ENCODE data around the gene AGAP3. TPM values are rescaled to one million over a fixed set of nuclear protein-coding genes. Genes with fewer than 3 reads are reported as not detected.
A peak's percentile ranks its signal among the peaks of the same experiment; 100 is the strongest.

Gene AGAP3
- total RNA-seq, 1 experiment from 2014 or later, result 103 TPM

DNA sequence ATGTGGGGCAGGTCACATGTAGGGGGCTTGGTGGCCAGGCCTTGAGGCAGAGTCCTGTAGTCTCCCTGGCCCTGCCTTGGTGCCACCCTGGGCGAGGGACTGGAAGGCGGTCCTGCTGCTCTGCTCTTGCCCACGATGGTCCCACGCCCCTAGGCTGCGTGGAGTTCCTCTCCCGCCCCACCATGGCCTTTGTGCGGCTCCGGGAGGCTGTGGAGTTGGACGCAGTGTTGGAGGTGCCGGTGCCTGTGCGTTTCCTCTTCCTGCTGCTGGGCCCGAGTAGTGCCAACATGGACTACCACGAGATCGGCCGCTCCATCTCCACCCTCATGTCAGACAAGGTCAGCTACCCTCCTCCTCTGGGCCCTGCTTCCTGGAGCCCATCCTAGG, 15.7 kb upstream of the AGAP3 start:
- ATAC-seq, result no peak
- H3K9me3 ChIP-seq (ENCODE audit: control insufficient read depth, insufficient read depth, low read depth, low read length), result no peaks in the 10 kb centered on the region
- in situ Hi-C loops (cut with HindIII; ENCODE audit: low pct_unique_long_range_greater_than_20kb, low sequenced_read_pairs), result no loop called here
- H3K4me1 ChIP-seq (ENCODE audit: control insufficient read depth, insufficient read depth, low read length), result peaks cover 4% of the 10 kb centered on the region
- TF ChIP-seq TCF7L2 (IDR thresholded peaks at IDR 0.05; ENCODE audit: low read depth, low read length) (no peak), POLR2AphosphoS5 (IDR thresholded peaks at IDR 0.05; ENCODE audit: low read depth, low read length) (no peak), SIN3A (IDR thresholded peaks at IDR 0.05; ENCODE audit: borderline replicate concordance, insufficient read depth, low read depth, low read length) (no peak)
- TF ChIP-seq, protein P1, sequence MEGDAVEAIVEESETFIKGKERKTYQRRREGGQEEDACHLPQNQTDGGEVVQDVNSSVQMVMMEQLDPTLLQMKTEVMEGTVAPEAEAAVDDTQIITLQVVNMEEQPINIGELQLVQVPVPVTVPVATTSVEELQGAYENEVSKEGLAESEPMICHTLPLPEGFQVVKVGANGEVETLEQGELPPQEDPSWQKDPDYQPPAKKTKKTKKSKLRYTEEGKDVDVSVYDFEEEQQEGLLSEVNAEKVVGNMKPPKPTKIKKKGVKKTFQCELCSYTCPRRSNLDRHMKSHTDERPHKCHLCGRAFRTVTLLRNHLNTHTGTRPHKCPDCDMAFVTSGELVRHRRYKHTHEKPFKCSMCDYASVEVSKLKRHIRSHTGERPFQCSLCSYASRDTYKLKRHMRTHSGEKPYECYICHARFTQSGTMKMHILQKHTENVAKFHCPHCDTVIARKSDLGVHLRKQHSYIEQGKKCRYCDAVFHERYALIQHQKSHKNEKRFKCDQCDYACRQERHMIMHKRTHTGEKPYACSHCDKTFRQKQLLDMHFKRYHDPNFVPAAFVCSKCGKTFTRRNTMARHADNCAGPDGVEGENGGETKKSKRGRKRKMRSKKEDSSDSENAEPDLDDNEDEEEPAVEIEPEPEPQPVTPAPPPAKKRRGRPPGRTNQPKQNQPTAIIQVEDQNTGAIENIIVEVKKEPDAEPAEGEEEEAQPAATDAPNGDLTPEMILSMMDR (IDR thresholded peaks at IDR 0.05), result no peak
- TF ChIP-seq, protein P2, sequence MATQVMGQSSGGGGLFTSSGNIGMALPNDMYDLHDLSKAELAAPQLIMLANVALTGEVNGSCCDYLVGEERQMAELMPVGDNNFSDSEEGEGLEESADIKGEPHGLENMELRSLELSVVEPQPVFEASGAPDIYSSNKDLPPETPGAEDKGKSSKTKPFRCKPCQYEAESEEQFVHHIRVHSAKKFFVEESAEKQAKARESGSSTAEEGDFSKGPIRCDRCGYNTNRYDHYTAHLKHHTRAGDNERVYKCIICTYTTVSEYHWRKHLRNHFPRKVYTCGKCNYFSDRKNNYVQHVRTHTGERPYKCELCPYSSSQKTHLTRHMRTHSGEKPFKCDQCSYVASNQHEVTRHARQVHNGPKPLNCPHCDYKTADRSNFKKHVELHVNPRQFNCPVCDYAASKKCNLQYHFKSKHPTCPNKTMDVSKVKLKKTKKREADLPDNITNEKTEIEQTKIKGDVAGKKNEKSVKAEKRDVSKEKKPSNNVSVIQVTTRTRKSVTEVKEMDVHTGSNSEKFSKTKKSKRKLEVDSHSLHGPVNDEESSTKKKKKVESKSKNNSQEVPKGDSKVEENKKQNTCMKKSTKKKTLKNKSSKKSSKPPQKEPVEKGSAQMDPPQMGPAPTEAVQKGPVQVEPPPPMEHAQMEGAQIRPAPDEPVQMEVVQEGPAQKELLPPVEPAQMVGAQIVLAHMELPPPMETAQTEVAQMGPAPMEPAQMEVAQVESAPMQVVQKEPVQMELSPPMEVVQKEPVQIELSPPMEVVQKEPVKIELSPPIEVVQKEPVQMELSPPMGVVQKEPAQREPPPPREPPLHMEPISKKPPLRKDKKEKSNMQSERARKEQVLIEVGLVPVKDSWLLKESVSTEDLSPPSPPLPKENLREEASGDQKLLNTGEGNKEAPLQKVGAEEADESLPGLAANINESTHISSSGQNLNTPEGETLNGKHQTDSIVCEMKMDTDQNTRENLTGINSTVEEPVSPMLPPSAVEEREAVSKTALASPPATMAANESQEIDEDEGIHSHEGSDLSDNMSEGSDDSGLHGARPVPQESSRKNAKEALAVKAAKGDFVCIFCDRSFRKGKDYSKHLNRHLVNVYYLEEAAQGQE (IDR thresholded peaks at IDR 0.05; ENCODE audit: insufficient read depth in 1 of 2, low read depth in 2 of 2, low read length in 1 of 2), result no peak
- ChIA-PET CTCF (no interaction called here), POLR2A (no interaction called here)
- no peak overlapping the region for H3K27ac ChIP-seq (ENCODE audit: low read length)
- no peak overlapping the region for H3K4me3 ChIP-seq (ENCODE audit: low read depth in 2 of 2, low read length in 2 of 2)
- no peak for DNase-seq (ENCODE audit: low read depth, low spot score)
- BruUV-seq (replicated peaks), result TSS peak; percentile 16
- intact Hi-C loops (cut with micrococcal nuclease; ENCODE audit: unreplicated experiment), result no loop called here
- no peaks in the 10 kb centered on the region for H3K27me3 ChIP-seq (ENCODE audit: control insufficient read depth, insufficient read depth, low read length)
- H3K36me3 ChIP-seq (ENCODE audit: control insufficient read depth, insufficient read depth, low read length), result peaks cover 17% of the 10 kb centered on the region

DNA sequence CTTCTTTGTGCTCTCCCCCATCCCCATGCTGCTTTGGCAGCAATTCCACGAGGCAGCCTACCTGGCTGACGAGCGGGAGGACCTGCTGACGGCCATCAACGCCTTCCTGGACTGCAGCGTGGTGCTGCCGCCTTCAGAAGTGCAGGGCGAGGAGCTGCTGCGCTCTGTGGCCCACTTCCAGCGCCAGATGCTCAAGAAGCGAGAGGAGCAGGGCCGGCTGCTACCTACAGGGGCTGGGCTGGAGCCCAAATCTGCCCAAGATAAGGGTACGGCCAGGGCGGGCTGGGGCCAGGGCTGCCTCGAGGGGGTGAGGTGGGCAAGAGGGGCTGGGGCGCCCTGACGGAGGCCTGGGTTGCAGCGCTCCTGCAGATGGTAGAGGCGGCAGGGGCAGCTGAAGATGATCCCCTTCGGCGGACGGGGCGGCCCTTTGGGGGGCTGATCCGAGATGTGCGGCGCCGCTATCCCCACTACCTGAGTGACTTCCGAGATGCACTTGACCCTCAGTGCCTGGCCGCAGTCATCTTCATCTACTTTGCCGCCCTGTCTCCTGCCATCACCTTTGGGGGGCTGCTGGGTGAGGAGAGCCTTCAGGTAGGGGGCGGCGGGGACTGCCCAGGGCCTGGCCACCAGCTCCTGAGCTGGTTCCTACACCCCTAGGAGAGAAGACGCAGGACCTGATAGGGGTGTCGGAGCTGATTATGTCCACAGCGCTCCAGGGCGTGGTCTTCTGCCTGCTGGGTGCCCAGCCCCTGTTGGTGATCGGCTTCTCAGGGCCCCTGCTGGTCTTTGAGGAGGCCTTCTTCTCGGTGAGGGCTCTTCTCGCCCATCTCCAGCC, 15.0 kb upstream of the AGAP3 start:
- Histone ChIP-seq H3K27ac (ENCODE audit: low read length) (no peak overlapping the region), H3K36me3 (ENCODE audit: control insufficient read depth, insufficient read depth, low read length) (peaks cover 12% of the 10 kb centered on the region), H3K4me1 (ENCODE audit: control insufficient read depth, insufficient read depth, low read length) (peaks cover 9% of the 10 kb centered on the region), H3K4me3 (ENCODE audit: low read depth in 2 of 2, low read length in 2 of 2) (no peak overlapping the region), H3K27me3 (ENCODE audit: control insufficient read depth, insufficient read depth, low read length) (no peaks in the 10 kb centered on the region), H3K9me3 (ENCODE audit: control insufficient read depth, insufficient read depth, low read depth, low read length) (no peaks in the 10 kb centered on the region)
- in situ Hi-C loops (cut with HindIII; ENCODE audit: low pct_unique_long_range_greater_than_20kb, low sequenced_read_pairs) (no loop called here), intact Hi-C loops (cut with micrococcal nuclease; ENCODE audit: unreplicated experiment) (no loop called here)
- TF ChIP-seq, protein P1 (IDR thresholded peaks at IDR 0.05), result no peak
- no peak for TF ChIP-seq POLR2AphosphoS5 (IDR thresholded peaks at IDR 0.05; ENCODE audit: low read depth, low read length)
- TF ChIP-seq TCF7L2 (IDR thresholded peaks at IDR 0.05; ENCODE audit: low read depth, low read length), result no peak
- TF ChIP-seq, protein P2 (IDR thresholded peaks at IDR 0.05; ENCODE audit: insufficient read depth in 1 of 2, low read depth in 2 of 2, low read length in 1 of 2), result no peak
- TF ChIP-seq SIN3A (IDR thresholded peaks at IDR 0.05; ENCODE audit: borderline replicate concordance, insufficient read depth, low read depth, low read length), result no peak
- no TSS peak for BruUV-seq (replicated peaks)
- ChIA-PET POLR2A (interaction anchor here (0.5 kb wide), 1 partner anchor 346 kb away, joined by 13 read pairs; no protein-coding TSS in a partner anchor), CTCF (no interaction called here)
- DNase-seq (ENCODE audit: low read depth, low spot score) (no peak), ATAC-seq (no peak)

Data from Panc1 (cell line).